GM08714 (cell line): ENCODE results near the gene SLFN14.
A peak's percentile ranks its signal among the peaks of the same experiment; 100 is the strongest.

Source experiments
- H3K4me3 ChIP-seq: fragments of 200-500 bp; sonication (Bioruptor generic); 2 replicates; pipeline ENCODE4 v1.5.1; 2014; ENCODE audit warnings: mild to moderate bottlenecking, low read length, inconsistent platforms
- ZNF274 ChIP-seq: IDR thresholded peaks from 2 replicates; pipeline ENCODE4 v1.6.1; 2012; ENCODE audit warnings: mild to moderate bottlenecking, low read depth, low read length

The SLFN14 gene

DNA sequence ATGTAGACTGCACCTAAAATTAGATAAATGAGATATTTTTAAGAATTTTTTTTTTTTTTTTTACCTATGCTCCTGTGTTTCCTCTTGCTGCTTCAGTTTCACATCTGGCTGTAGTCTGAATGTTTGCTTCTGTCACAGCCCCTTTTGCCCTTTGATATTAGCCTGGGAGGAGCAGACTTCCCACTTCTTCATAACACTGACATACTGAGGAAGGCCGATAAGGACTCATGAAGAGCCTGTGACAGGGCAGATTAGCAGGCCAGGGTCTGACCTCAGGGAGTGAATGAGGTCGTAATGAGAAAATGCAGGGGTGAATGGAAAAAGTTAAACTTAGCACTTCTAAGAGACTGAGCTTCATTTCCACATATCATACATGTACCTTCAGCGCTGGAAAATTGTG is at the start of gene SLFN14:
TSS of gene SLFN14 (minus strand) at position 117 of the 400 bp plus-strand sequence. CDS start 2,757 bp downstream, outside the sequence.
- no peak within 1 kb of the TSS for H3K4me3 ChIP-seq
- TF ChIP-seq ZNF274, result no peak

DNA sequence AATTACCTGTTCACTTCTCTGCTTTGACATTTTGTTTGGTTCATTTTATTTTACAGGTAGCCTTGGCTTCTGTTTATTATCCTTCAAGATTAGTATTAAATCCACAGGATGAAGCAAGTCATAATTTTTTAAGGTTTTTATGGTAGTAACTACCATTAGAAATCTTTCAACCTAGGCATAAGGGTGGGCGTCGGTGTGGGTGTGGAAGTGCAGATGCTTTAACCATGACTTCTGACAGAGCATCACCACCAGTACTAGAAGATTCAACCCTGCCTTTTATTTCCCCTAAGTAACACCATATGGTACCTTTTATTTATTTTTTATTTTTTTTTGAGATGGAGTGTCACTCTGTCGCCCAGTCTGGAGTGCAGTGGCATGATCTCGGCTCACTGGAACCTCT is 49.2 kb upstream of the SLFN14 start:
- TF ChIP-seq ZNF274, result no peak
- H3K4me3 ChIP-seq, result no peak overlapping the region

DNA sequence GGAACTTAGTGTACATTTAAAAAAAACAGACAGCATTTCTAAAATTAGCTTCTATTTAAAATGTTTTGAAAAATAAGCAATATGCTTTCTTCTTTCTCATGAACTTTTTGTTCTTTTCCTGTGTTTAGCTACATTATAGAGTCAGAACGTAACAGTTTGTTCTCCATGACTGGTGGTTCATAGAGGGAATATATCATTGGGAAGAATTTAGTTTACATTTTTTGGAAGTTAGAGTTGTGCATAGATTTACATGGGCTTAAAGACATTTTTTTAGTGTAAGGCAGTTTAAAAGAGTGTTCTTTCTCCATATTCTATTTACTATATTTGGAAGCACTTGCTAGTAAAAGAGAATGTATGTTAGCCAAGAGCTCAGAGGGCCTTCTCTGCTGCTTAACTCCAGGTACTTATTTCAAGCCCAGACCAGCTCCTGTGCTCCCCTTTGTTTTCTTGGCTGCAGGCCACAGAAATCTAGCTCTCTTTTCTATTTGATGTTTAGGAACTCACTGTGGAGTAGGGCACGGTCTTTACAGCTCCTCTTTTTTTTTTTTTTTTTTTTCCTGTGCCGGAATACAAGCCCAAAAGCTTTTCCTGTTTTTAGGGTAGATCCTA is 46.7 kb upstream of the SLFN14 start:
- H3K4me3 ChIP-seq, result no peak overlapping the region
- TF ChIP-seq ZNF274, result no peak

DNA sequence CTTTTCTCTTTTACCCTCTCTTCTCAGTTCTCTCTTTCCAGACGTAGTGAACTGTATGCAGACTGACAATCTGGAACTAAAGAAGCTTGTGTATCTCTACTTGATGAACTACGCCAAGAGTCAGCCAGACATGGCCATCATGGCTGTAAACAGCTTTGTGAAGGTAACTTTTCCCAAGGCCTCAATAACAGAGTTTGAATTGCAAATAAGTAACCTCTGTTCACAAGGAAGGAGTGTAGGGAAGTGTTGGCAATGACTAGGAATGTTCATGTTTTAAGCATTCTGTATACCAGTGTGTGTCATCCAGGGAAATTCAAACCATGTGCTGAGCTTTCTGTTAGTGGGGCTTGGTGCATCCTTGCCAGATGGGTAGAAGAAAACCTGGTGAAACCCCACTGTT is 45.1 kb upstream of the SLFN14 start:
- H3K4me3 ChIP-seq, result no peak overlapping the region
- no peak for TF ChIP-seq ZNF274

DNA sequence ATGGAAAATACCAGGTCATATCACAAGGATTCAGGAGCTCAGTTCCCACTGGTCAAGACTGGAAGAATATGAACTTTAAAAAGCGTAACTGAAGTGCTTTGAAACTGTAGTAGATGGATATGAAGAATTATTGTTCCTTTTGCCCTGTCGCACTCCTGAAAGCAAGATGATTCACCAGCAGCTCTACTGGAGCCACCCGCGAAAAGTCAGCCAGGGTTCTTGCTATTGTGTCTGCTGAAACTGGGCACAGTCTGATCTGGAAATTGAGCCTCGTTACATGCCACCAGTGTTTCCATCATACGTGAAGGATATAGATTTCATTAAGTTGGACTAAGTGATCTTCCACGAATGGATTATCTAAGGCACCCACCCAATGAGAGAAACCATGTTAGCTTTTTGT is 43.1 kb upstream of the SLFN14 start:
- TF ChIP-seq ZNF274, result no peak

DNA sequence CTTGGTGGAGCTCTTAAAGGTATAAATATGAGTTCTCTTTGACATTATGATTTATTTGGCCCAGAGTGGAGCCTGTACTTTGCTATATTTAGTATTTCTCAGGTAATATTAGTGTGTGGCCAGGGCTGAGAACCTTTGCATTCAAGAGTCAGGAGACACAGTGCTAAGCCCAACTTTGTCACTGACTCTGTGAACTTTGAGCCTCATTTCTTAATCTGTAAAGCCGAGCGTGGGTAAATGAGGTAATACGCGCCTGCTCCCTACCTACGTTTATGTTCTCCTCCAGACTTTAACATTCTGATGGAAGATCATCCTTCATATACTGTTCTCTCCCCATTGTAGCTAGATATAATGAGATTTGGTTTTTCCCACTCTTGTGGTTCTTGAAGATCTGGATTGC is 37.0 kb upstream of the SLFN14 start:
- TF ChIP-seq ZNF274, result no peak
- H3K4me3 ChIP-seq, result no peak overlapping the region

More for the DNA sequence above, 43.1 kb upstream of the SLFN14 start:
- H3K4me3 ChIP-seq, result no peak overlapping the region

DNA sequence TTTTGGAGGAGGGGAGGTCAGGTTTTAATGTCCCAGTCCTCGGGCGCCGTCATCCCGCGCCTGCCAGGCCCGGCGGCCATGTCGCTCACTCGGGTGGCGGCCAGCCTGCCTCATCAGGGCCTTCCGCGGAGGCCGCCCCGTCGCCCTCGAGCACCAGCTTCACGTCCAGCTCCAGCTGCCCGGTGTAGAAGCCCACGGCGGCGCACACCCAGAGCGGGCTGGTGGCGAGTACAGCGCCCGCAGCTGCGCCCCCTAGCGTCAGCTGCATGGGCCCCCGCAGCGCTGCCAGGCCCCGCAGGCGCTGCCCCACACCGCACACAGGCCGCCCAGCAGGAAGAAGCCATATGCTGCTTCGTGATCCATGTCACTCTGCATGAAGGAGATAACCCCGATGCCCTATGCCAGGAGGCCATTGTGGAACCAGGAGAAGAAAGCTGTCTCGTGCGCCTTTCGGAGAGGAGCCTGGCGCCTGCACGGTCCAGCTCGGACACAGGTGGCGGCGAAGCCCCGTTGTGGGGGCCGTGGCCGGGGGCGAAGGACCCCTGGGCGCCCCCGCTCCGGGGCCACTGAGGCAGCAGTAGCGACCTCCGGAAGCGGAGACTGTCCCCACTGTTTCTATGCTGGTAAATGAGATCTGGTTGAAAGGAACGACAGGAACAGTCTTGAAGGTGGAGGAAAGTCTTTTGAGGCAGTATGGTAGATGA is 36.1 kb upstream of the SLFN14 start:
- no peak for TF ChIP-seq ZNF274

DNA sequence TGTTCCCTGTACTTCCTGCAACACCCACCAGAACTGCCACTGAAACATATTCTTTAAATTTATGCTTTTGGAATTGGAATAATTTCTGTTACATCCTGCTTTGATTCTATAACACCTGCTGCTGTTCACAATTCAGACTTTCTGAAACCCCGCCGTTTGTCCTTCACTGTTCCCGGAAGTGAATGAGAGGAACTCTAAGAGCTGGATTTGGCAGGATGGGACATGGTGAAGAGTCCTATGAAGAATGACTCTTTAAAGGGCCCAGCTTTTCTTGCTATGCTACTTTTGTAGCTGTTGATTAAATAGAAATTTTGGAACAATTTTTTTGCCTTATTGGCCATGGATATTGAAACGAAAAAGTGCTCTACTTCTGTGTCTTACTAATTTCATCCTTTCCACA is 35.5 kb upstream of the SLFN14 start:
- H3K4me3 ChIP-seq, result no peak overlapping the region
- TF ChIP-seq ZNF274, result no peak

More for the DNA sequence above, 36.1 kb upstream of the SLFN14 start:
- H3K4me3 ChIP-seq, result no peak overlapping the region

DNA sequence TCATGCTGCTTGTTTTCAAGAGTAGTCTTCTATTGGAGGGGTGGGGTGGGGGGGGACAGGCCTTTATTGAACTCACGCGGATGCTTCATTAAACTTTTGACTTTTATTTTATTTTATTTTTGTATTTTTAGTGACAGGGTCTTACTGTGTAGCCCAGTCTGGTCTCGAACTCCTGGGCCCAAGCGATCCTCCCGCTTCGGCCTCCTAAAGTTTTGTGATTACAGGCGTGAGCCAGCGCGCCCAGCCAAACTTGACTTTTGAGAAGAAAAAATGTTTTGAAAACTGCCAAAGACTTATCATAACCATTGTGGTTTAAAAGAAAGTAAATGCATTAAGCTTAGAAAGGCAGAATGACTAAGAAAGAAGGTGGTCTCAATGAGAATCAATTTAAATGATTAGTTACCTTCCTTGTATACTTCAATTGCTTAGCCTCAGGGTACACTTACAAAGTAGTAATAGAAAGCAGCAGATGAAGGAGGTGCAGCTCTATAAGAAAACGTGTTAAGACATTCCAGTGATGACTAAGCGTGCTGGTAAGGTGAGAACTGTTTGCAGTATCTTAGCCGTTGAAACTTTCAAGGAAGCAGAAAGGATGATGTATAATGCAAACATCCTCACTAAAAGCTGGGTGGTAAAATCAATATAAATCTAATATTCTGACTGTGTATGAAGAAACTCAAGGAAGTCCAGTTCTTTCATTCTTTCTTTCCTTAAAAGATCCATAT is 27.7 kb upstream of the SLFN14 start:
- peak overlapping the region; percentile 77 for H3K4me3 ChIP-seq
- no peak for TF ChIP-seq ZNF274

DNA sequence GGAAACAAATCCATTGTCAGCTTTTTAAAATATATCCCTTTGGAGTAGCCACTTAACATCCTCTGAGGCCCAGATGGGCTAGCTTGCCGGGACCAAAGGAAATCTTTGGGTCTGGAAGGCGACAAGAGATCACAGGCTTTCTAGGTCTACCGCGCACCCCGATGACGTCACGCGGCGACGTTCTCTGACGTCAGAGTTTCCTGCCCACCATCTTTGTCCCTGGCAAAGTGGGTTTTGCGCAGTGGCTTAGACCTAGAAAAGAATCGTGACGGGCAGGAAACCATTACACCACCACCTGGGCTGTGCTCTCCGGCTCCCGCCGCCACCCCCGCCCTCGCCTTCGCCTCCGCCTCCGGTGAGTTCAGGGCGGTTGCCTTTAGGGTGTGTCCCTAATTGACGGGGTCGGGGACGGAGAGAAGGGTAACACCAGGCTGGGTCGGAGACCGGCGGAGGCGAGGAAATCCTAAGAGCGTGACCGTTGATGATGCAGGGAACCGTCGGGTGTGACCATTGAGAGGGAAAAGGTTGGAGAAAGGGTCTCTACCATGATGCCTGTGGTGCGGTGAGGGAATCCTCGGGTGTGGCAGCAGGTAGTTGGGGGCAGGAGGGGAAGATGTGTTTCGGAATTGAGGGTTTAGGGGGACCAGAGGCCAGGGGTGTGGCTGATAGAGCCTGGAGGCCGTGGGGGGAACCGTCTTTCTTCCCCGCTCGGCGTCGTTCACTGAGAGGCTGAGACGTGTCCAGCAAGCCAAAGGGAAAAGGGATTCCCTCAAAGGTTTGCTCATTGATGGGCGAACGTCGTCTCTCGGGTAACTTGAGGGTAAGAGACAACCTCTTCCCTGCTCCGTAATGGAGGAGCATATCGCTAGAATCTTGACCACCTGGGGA is 26.7 kb upstream of the SLFN14 start, which contains the start of gene AP2B1:
TSS of gene AP2B1 (plus strand) at position 249 of the 888 bp plus-strand sequence. CDS start 6,709 bp downstream, outside the sequence.
- peak within 1 kb of the TSS; percentile 77 for H3K4me3 ChIP-seq
- no peak for TF ChIP-seq ZNF274

DNA sequence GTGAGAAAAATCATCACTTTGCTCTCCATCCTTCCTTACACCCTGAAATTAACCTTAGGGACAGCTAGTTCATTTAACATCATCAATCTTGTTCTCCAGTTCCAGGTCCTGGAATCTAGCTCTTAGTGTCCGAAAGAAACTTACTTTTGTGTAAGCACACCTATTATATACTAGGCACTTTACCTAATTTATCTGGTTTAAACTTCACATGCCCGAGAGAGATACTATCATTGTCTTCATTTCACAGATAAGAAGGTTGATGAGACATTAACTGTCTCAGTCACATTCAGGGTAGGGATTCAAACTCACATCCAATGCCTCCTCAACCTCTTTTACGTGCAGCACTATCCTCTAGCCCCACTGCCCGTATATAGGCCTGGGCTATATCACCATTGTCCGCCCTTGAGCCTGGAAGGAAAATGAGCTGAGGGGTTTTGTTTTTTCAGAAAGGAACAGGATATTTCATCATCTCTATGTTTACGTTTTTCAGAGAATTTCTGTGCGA is 26.0 kb upstream of the SLFN14 start:
- H3K4me3 ChIP-seq, result peak overlapping the region; percentile 77

DNA sequence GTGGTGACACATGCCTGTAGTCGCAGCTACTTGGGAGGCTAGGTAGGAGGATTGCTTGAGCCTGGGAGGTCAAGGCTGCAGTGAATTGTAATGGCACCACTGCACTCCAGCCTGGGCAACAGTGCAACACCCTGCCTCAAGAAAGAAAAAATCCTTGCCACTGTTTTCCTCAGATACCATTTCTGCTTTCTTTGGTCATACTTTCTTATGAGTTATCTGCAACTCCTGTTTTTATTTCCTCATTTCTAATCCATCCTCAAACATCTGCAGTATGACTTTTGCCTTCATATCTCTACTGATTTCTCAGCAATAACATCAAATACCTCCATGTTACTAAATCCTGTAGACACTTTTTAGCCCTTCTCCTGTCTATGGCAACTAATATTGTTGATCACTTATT is 23.4 kb upstream of the SLFN14 start:
- no peak overlapping the region for H3K4me3 ChIP-seq

More for the DNA sequence above, 26.0 kb upstream of the SLFN14 start:
- no peak for TF ChIP-seq ZNF274

DNA sequence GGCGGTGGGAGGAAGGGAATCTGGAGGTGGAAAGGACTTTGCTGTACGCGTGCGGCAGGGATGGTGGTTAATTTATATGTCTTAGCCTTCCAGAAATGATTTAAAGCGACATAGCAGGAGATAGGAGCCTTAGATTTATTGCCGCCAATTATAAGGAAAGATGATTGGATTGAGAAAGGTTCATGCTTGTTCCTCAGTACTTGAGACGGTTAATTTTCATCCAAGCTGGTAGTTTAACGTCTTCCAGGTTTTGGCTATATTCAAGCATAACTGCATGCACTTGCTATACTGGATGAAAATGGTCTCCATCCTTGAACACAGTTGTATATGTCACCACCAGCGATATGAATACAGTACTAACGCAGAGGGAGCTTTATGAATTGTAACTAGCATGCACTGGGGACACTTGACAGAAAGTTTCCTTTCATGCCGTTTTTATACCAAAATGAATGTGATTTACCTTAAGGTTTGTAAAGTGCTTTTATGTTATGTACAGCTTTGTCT is 18.4 kb upstream of the SLFN14 start:
- no peak for TF ChIP-seq ZNF274
- peak overlapping the region; percentile 91 for H3K4me3 ChIP-seq

More for the DNA sequence above, 23.4 kb upstream of the SLFN14 start:
- no peak for TF ChIP-seq ZNF274
